SH-SY5Y (cell line): ENCODE results near the gene PIGN.

Experiments
- GATA2 ChIP-seq: IDR thresholded peaks from 2 replicates; pipeline ENCODE4 v1.6.1; 2011; ENCODE audit warnings: mild to moderate bottlenecking, low read depth, low read length
- GATA3 ChIP-seq: IDR thresholded peaks from 2 replicates; pipeline ENCODE4 v1.6.1; 2011; ENCODE audit warnings: low read depth, mild to moderate bottlenecking, low read length, moderate library complexity

Gene PIGN

GRCh38 chr18:62105376-62105775 is 81.5 kb downstream of the PIGN start:
- TF ChIP-seq GATA3, result no peak
- no peak for TF ChIP-seq GATA2

- no peak for TF ChIP-seq GATA2
- TF ChIP-seq GATA3, result no peak
These were observed 84.6 kb downstream of the PIGN start for GRCh38 chr18:62102221-62102620.

- no peak for TF ChIP-seq GATA3
- no peak for TF ChIP-seq GATA2
These were observed 85.5 kb downstream of the PIGN start for GRCh38 chr18:62101321-62101721.

- no peak for TF ChIP-seq GATA2
- no peak for TF ChIP-seq GATA3
These were observed 87.9 kb downstream of the PIGN start for GRCh38 chr18:62098960-62099359.

GRCh38 chr18:62097698-62098097 is 89.2 kb downstream of the PIGN start:
- TF ChIP-seq GATA3 (no peak), GATA2 (no peak)

GRCh38 chr18:62091487-62092120 is 95.3 kb downstream of the PIGN start:
- TF ChIP-seq GATA2, result no peak
- no peak for TF ChIP-seq GATA3

GRCh38 chr18:62089174-62089573 is 97.7 kb downstream of the PIGN start:
- TF ChIP-seq GATA3 (no peak), GATA2 (no peak)

- no peak for TF ChIP-seq GATA2
- TF ChIP-seq GATA3, result no peak
These were observed 98.7 kb downstream of the PIGN start for GRCh38 chr18:62088156-62088555.

GRCh38 chr18:62085756-62086155 is 101.1 kb downstream of the PIGN start:
- TF ChIP-seq GATA3 (no peak), GATA2 (no peak)

GRCh38 chr18:62081761-62082294 is 105.0 kb downstream of the PIGN start:
- TF ChIP-seq GATA2, result no peak
- TF ChIP-seq GATA3, result no peak

GRCh38 chr18:62081248-62081647 is 105.6 kb downstream of the PIGN start:
- TF ChIP-seq GATA3, result no peak
- no peak for TF ChIP-seq GATA2

- TF ChIP-seq GATA3 (no peak), GATA2 (no peak)
These were observed 106.5 kb downstream of the PIGN start for GRCh38 chr18:62080172-62080900.

GRCh38 chr18:62073461-62074281 is 113.2 kb downstream of the PIGN start:
- no peak for TF ChIP-seq GATA2
- TF ChIP-seq GATA3, result no peak

- TF ChIP-seq GATA2 (no peak), GATA3 (no peak)
These were observed 114.5 kb downstream of the PIGN start for GRCh38 chr18:62072370-62072769.
